AG09319 (cell line): ENCODE data around the gene VCP.
"Not testable (repeated sequence)": the region's sequence is repeated elsewhere in the genome, so short reads cannot be mapped to it uniquely, and the experiment has no call there.

Experiments
- DNase-seq: peaks from one replicate; pipeline ENCODE4 v3.0.0-alpha.2; 2010; ENCODE audit warnings: low read depth; ENCODE audit errors: extremely low read depth
- CTCF ChIP-seq: IDR thresholded peaks from 2 replicates; pipeline ENCODE4 v1.5.1; 2011; ENCODE audit warnings: low read depth, mild to moderate bottlenecking, inconsistent platforms, low read length, moderate library complexity

Gene VCP

GRCh38 chr9:35027860-35028259 is 44.6 kb downstream of the VCP start:
- TF ChIP-seq CTCF: no peak
- no peak for DNase-seq

GRCh38 chr9:35027374-35027773 is 45.1 kb downstream of the VCP start:
- TF ChIP-seq CTCF: no peak
- DNase-seq: no peak

- no peak for DNase-seq
- no peak for TF ChIP-seq CTCF
These were observed 45.8 kb downstream of the VCP start for GRCh38 chr9:35026671-35027070.

- not testable (repeated sequence) for DNase-seq
These were observed 49.0 kb downstream of the VCP start for GRCh38 chr9:35023443-35023842.

- TF ChIP-seq CTCF: no peak
- no peak for DNase-seq
These were observed 57.9 kb downstream of the VCP start for GRCh38 chr9:35014517-35014916.

GRCh38 chr9:35010351-35010958 is 62.0 kb downstream of the VCP start:
- TF ChIP-seq CTCF: no peak
- DNase-seq: no peak
